HepG2 (cell line): ENCODE data around the gene STYXL1.
"Not testable (repeated sequence)": the region's sequence is repeated elsewhere in the genome, so short reads cannot be mapped to it uniquely, and the experiment has no call there.

ENCODE experiments used
- ATF7 ChIP-seq, 2 experiments: fragments of 450-650 bp in 1 of 2; sonication (generic) in 1 of 2; formaldehyde crosslinking in 1 of 2; IDR thresholded peaks; 2 replicates each; pipeline versions ENCODE4 v1.4.0 to v1.6.1; 2016 to 2020; ENCODE audit warnings: antibody characterized with exemption in 1 of 2, mild to moderate bottlenecking in 1 of 2, missing genetic modification reagents in 1 of 2
- ELF4 ChIP-seq: sonication (generic); formaldehyde crosslinking; IDR thresholded peaks from 2 replicates; pipeline ENCODE4 v1.5.0; 2020; ENCODE audit warnings: missing genetic modification reagents, mild to moderate bottlenecking, moderate library complexity, borderline replicate concordance
- GABPA ChIP-seq, 2 experiments: IDR thresholded peaks; 2 replicates each; pipeline ENCODE4 v1.6.1; 2011 to 2016; ENCODE audit warnings: low read depth in 2 of 2, low read length in 1 of 2, missing biosample characterization in 1 of 2, missing genetic modification characterization in 1 of 2
- NFIC ChIP-seq: IDR thresholded peaks from 2 replicates; pipeline ENCODE4 v1.6.1; 2012; ENCODE audit warnings: mild to moderate bottlenecking, low read length, inconsistent platforms
- SRSF1 ChIP-seq: fragments of 200-400 bp; formaldehyde crosslinking; optimal IDR thresholded peaks from 2 replicates; pipeline ENCODE3; 2017; ENCODE audit warnings: mild to moderate bottlenecking, low read depth, low read length, moderate library complexity
- ZFP1 ChIP-seq: IDR thresholded peaks from 2 replicates; pipeline ENCODE4 v1.6.1; 2016
- ZNF616 ChIP-seq: sonication (generic); formaldehyde crosslinking; IDR thresholded peaks from 2 replicates; pipeline ENCODE4 v1.5.0; 2020; ENCODE audit warnings: low read depth, mild to moderate bottlenecking, missing genetic modification reagents
- TF ChIP-seq, protein P1 (sequence below): sonication (generic); formaldehyde crosslinking; IDR thresholded peaks from 2 replicates; pipeline ENCODE4 v1.4.0; 2020; ENCODE audit warnings: missing genetic modification reagents
- TF ChIP-seq, protein P2 (sequence below): sonication (generic); formaldehyde crosslinking; IDR thresholded peaks from 2 replicates; pipeline ENCODE4 v1.5.0; 2020; ENCODE audit warnings: mild to moderate bottlenecking, missing genetic modification reagents, moderate library complexity
- TF ChIP-seq, protein P3 (sequence below): sonication (generic); formaldehyde crosslinking; conservative IDR thresholded peaks from 2 replicates; pipeline ENCODE4 v1.8.0; 2022; ENCODE audit warnings: mild to moderate bottlenecking, moderate library complexity, missing genetic modification reagents
- TF ChIP-seq, protein P4 (sequence below): sonication (generic); formaldehyde crosslinking; IDR thresholded peaks from 2 replicates; pipeline ENCODE4 v1.4.0; 2020; ENCODE audit warnings: low read depth, missing genetic modification reagents
- TF ChIP-seq, protein P5 (sequence below): sonication (generic); formaldehyde crosslinking; conservative IDR thresholded peaks from 2 replicates; pipeline ENCODE4 v1.8.1; 2023; ENCODE audit warnings: missing genetic modification reagents
- TF ChIP-seq, protein P6 (sequence below): fragments of 450-650 bp; IDR thresholded peaks from 2 replicates; pipeline ENCODE4 v1.6.1; 2016
- TF ChIP-seq, protein P7 (sequence below): conservative IDR thresholded peaks from 2 replicates; pipeline ENCODE4 v1.6.1; 2018; ENCODE audit warnings: missing genetic modification reagents

DNA sequence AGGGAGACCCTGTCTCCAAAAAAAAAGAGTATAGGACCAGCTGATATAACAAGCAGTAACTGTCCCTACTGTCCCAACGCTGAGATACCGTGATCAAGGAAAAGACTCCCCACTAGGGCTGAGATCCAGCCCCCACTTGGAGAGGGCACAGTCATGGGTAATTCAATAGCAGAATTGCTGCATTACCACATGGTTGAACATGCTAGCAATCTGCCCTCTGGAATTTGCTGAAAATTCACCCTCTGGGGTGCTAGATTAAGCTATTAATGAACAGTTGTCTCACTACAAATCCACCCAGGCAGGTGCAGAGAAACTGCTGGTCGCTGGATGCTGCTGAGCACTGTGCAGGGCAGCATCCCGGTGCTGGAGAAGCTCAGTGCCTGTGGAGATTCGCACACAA is 46.5 kb upstream of the STYXL1 start:
- TF ChIP-seq ZNF616; GABPA (IDR thresholded peaks at IDR 0.05; ENCODE audit: low read depth, low read length); GABPA (CRISPR knock-in tag; IDR thresholded peaks at IDR 0.05; ENCODE audit: low read depth); ATF7 (IDR thresholded peaks at IDR 0.05); ATF7 (CRISPR knock-in tag; IDR thresholded peaks at IDR 0.05); NFIC; ZFP1; SRSF1; ELF4 (CRISPR knock-in tag): not testable (repeated sequence)
- TF ChIP-seq, protein P1, sequence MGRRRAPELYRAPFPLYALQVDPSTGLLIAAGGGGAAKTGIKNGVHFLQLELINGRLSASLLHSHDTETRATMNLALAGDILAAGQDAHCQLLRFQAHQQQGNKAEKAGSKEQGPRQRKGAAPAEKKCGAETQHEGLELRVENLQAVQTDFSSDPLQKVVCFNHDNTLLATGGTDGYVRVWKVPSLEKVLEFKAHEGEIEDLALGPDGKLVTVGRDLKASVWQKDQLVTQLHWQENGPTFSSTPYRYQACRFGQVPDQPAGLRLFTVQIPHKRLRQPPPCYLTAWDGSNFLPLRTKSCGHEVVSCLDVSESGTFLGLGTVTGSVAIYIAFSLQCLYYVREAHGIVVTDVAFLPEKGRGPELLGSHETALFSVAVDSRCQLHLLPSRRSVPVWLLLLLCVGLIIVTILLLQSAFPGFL (CRISPR knock-in tag), result not testable (repeated sequence)
- TF ChIP-seq, protein P2, sequence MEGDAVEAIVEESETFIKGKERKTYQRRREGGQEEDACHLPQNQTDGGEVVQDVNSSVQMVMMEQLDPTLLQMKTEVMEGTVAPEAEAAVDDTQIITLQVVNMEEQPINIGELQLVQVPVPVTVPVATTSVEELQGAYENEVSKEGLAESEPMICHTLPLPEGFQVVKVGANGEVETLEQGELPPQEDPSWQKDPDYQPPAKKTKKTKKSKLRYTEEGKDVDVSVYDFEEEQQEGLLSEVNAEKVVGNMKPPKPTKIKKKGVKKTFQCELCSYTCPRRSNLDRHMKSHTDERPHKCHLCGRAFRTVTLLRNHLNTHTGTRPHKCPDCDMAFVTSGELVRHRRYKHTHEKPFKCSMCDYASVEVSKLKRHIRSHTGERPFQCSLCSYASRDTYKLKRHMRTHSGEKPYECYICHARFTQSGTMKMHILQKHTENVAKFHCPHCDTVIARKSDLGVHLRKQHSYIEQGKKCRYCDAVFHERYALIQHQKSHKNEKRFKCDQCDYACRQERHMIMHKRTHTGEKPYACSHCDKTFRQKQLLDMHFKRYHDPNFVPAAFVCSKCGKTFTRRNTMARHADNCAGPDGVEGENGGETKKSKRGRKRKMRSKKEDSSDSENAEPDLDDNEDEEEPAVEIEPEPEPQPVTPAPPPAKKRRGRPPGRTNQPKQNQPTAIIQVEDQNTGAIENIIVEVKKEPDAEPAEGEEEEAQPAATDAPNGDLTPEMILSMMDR (CRISPR knock-in tag), result not testable (repeated sequence)
- TF ChIP-seq, protein P3, sequence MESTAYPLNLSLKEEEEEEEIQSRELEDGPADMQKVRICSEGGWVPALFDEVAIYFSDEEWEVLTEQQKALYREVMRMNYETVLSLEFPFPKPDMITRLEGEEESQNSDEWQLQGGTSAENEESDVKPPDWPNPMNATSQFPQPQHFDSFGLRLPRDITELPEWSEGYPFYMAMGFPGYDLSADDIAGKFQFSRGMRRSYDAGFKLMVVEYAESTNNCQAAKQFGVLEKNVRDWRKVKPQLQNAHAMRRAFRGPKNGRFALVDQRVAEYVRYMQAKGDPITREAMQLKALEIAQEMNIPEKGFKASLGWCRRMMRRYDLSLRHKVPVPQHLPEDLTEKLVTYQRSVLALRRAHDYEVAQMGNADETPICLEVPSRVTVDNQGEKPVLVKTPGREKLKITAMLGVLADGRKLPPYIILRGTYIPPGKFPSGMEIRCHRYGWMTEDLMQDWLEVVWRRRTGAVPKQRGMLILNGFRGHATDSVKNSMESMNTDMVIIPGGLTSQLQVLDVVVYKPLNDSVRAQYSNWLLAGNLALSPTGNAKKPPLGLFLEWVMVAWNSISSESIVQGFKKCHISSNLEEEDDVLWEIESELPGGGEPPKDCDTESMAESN (CRISPR knock-in tag), result not testable (repeated sequence)
- TF ChIP-seq, protein P4, sequence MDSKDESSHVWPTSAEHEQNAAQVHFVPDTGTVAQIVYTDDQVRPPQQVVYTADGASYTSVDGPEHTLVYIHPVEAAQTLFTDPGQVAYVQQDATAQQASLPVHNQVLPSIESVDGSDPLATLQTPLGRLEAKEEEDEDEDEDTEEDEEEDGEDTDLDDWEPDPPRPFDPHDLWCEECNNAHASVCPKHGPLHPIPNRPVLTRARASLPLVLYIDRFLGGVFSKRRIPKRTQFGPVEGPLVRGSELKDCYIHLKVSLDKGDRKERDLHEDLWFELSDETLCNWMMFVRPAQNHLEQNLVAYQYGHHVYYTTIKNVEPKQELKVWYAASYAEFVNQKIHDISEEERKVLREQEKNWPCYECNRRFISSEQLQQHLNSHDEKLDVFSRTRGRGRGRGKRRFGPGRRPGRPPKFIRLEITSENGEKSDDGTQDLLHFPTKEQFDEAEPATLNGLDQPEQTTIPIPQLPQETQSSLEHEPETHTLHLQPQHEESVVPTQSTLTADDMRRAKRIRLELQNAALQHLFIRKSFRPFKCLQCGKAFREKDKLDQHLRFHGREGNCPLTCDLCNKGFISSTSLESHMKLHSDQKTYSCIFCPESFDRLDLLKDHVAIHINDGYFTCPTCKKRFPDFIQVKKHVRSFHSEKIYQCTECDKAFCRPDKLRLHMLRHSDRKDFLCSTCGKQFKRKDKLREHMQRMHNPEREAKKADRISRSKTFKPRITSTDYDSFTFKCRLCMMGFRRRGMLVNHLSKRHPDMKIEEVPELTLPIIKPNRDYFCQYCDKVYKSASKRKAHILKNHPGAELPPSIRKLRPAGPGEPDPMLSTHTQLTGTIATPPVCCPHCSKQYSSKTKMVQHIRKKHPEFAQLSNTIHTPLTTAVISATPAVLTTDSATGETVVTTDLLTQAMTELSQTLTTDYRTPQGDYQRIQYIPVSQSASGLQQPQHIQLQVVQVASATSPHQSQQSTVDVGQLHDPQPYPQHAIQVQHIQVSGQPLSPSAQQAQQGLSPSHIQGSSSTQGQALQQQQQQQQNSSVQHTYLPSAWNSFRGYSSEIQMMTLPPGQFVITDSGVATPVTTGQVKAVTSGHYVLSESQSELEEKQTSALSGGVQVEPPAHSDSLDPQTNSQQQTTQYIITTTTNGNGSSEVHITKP (CRISPR knock-in tag), result not testable (repeated sequence)
- TF ChIP-seq, protein P5, sequence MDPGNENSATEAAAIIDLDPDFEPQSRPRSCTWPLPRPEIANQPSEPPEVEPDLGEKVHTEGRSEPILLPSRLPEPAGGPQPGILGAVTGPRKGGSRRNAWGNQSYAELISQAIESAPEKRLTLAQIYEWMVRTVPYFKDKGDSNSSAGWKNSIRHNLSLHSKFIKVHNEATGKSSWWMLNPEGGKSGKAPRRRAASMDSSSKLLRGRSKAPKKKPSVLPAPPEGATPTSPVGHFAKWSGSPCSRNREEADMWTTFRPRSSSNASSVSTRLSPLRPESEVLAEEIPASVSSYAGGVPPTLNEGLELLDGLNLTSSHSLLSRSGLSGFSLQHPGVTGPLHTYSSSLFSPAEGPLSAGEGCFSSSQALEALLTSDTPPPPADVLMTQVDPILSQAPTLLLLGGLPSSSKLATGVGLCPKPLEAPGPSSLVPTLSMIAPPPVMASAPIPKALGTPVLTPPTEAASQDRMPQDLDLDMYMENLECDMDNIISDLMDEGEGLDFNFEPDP (CRISPR knock-in tag), result not testable (repeated sequence)
- TF ChIP-seq, protein P6, sequence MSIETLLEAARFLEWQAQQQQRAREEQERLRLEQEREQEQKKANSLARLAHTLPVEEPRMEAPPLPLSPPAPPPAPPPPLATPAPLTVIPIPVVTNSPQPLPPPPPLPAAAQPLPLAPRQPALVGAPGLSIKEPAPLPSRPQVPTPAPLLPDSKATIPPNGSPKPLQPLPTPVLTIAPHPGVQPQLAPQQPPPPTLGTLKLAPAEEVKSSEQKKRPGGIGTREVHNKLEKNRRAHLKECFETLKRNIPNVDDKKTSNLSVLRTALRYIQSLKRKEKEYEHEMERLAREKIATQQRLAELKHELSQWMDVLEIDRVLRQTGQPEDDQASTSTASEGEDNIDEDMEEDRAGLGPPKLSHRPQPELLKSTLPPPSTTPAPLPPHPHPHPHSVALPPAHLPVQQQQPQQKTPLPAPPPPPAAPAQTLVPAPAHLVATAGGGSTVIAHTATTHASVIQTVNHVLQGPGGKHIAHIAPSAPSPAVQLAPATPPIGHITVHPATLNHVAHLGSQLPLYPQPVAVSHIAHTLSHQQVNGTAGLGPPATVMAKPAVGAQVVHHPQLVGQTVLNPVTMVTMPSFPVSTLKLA, result not testable (repeated sequence)
- TF ChIP-seq, protein P7, sequence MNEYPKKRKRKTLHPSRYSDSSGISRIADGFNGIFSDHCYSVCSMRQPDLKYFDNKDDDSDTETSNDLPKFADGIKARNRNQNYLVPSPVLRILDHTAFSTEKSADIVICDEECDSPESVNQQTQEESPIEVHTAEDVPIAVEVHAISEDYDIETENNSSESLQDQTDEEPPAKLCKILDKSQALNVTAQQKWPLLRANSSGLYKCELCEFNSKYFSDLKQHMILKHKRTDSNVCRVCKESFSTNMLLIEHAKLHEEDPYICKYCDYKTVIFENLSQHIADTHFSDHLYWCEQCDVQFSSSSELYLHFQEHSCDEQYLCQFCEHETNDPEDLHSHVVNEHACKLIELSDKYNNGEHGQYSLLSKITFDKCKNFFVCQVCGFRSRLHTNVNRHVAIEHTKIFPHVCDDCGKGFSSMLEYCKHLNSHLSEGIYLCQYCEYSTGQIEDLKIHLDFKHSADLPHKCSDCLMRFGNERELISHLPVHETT (CRISPR knock-in tag), result not testable (repeated sequence)
